ENCODE results near the gene CSNK2A1. TPM values are rescaled to one million over a fixed set of nuclear protein-coding genes. Genes with fewer than 3 reads are reported as not detected.

CSNK2A1 gene
- total and polyA plus RNA-seq, 4 donors = 17.0 to 60.3 (median 39.7) TPM

DNA sequence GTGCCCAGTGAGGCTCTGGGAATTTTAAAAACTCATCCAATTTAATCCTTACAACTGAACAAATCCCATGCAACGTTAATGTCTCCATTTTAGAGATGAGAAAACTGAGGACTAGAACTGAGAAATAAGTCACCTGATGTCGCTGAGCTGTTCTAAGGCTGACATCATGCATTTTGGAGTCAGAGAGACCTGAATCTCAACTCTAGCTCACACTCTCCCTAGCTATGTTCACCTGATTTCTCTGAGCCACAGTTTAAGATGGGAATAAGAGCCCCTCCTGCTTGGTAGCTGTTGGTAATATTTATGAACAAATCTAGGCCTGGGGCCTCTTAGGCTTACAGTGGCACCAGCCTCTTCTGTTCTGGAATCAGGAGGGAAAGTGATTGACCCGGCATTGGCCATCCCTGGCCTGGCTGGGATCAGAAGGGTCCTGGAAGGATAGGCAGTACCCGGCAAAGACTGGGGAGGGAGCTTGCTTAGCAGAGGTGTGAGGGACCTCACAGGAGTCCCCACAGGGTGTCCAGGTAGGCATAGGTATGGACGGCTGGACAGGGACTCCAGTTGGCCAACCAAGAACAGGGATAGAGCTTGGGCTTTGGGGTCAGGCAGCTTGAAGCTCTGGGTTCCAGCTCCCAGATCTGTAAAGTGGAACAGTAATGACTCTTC is 18.8 kb upstream of the CSNK2A1 start:
- no peak overlapping the region for H3K27ac ChIP-seq (ENCODE audit: low read depth in 1 of 2, low read length in 2 of 2)
- H3K36me3 ChIP-seq (ENCODE audit: control insufficient read depth in 4 of 4, insufficient read depth in 3 of 4, low read depth in 1 of 4, low read length in 3 of 4) = no peaks in the 10 kb centered on the region
- no peak overlapping the region for H3K9ac ChIP-seq (ENCODE audit: low read depth in 1 of 2, low read length in 2 of 2)
- TF ChIP-seq FOXA2 (IDR thresholded peaks at IDR 0.05) = no peak
- no peak for TF ChIP-seq TAF1 (conservative IDR thresholded peaks at IDR 0.05)
- TF ChIP-seq, protein P1, sequence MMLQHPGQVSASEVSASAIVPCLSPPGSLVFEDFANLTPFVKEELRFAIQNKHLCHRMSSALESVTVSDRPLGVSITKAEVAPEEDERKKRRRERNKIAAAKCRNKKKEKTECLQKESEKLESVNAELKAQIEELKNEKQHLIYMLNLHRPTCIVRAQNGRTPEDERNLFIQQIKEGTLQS (IDR thresholded peaks at IDR 0.05) = no peak
- no peak for TF ChIP-seq NR2F2 (IDR thresholded peaks at IDR 0.05)
- TF ChIP-seq RXRA (IDR thresholded peaks at IDR 0.05) = no peak
- TF ChIP-seq YY1 (IDR thresholded peaks at IDR 0.05) = no peak
- TF ChIP-seq HNF4G (IDR thresholded peaks at IDR 0.05) = no peak
- TF ChIP-seq, protein P2, sequence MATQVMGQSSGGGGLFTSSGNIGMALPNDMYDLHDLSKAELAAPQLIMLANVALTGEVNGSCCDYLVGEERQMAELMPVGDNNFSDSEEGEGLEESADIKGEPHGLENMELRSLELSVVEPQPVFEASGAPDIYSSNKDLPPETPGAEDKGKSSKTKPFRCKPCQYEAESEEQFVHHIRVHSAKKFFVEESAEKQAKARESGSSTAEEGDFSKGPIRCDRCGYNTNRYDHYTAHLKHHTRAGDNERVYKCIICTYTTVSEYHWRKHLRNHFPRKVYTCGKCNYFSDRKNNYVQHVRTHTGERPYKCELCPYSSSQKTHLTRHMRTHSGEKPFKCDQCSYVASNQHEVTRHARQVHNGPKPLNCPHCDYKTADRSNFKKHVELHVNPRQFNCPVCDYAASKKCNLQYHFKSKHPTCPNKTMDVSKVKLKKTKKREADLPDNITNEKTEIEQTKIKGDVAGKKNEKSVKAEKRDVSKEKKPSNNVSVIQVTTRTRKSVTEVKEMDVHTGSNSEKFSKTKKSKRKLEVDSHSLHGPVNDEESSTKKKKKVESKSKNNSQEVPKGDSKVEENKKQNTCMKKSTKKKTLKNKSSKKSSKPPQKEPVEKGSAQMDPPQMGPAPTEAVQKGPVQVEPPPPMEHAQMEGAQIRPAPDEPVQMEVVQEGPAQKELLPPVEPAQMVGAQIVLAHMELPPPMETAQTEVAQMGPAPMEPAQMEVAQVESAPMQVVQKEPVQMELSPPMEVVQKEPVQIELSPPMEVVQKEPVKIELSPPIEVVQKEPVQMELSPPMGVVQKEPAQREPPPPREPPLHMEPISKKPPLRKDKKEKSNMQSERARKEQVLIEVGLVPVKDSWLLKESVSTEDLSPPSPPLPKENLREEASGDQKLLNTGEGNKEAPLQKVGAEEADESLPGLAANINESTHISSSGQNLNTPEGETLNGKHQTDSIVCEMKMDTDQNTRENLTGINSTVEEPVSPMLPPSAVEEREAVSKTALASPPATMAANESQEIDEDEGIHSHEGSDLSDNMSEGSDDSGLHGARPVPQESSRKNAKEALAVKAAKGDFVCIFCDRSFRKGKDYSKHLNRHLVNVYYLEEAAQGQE (IDR thresholded peaks at IDR 0.05) = no peak
- TF ChIP-seq, protein P3, sequence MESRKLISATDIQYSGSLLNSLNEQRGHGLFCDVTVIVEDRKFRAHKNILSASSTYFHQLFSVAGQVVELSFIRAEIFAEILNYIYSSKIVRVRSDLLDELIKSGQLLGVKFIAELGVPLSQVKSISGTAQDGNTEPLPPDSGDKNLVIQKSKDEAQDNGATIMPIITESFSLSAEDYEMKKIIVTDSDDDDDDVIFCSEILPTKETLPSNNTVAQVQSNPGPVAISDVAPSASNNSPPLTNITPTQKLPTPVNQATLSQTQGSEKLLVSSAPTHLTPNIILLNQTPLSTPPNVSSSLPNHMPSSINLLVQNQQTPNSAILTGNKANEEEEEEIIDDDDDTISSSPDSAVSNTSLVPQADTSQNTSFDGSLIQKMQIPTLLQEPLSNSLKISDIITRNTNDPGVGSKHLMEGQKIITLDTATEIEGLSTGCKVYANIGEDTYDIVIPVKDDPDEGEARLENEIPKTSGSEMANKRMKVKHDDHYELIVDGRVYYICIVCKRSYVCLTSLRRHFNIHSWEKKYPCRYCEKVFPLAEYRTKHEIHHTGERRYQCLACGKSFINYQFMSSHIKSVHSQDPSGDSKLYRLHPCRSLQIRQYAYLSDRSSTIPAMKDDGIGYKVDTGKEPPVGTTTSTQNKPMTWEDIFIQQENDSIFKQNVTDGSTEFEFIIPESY (IDR thresholded peaks at IDR 0.05) = no peak
- TF ChIP-seq HNF4A (conservative IDR thresholded peaks at IDR 0.05) = no peak
- TF ChIP-seq FOXA1 (IDR thresholded peaks at IDR 0.05) = no peak
- TF ChIP-seq SP1 (IDR thresholded peaks at IDR 0.05) = no peak
- no peak for TF ChIP-seq JUND (IDR thresholded peaks at IDR 0.05)
- TF ChIP-seq, protein P4, sequence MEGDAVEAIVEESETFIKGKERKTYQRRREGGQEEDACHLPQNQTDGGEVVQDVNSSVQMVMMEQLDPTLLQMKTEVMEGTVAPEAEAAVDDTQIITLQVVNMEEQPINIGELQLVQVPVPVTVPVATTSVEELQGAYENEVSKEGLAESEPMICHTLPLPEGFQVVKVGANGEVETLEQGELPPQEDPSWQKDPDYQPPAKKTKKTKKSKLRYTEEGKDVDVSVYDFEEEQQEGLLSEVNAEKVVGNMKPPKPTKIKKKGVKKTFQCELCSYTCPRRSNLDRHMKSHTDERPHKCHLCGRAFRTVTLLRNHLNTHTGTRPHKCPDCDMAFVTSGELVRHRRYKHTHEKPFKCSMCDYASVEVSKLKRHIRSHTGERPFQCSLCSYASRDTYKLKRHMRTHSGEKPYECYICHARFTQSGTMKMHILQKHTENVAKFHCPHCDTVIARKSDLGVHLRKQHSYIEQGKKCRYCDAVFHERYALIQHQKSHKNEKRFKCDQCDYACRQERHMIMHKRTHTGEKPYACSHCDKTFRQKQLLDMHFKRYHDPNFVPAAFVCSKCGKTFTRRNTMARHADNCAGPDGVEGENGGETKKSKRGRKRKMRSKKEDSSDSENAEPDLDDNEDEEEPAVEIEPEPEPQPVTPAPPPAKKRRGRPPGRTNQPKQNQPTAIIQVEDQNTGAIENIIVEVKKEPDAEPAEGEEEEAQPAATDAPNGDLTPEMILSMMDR (IDR thresholded peaks at IDR 0.05; ENCODE audit: low read depth, low read length, missing input control) = no peak
- TF ChIP-seq RAD21 (IDR thresholded peaks at IDR 0.05) = no peak
- TF ChIP-seq, protein P5, sequence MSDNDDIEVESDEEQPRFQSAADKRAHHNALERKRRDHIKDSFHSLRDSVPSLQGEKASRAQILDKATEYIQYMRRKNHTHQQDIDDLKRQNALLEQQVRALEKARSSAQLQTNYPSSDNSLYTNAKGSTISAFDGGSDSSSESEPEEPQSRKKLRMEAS (IDR thresholded peaks at IDR 0.05) = no peak
- no peak for TF ChIP-seq GABPA (IDR thresholded peaks at IDR 0.05 in 1 of 2, conservative IDR thresholded peaks at IDR 0.05 in 1 of 2)
- no peak for TF ChIP-seq EGR1 (IDR thresholded peaks at IDR 0.05; ENCODE audit: low read depth in 2 of 2)
- WGBS = 75% methylated on average over 5 of the region's 5 CpGs
- no peaks in the 10 kb centered on the region for H3K9me3 ChIP-seq (ENCODE audit: control insufficient read depth in 4 of 4, low read length in 3 of 4)
- peaks cover 0 to 4% (median 0%) of the 10 kb centered on the region in 4 donors for H3K27me3 ChIP-seq (ENCODE audit: control insufficient read depth in 4 of 4, insufficient read depth in 4 of 4, low read length in 3 of 4)
- H3K4me3 ChIP-seq (ENCODE audit: low read depth in 1 of 3, low read length in 3 of 3) = no peak overlapping the region
- no peaks in the 10 kb centered on the region for H3K4me1 ChIP-seq (ENCODE audit: control insufficient read depth in 4 of 4, insufficient read depth in 4 of 4, low read length in 3 of 4)
- no peak for DNase-seq (ENCODE audit: low spot score)
